Prostate gland (tissue), 2 donors: ENCODE data around the gene NUP210. TPM values are rescaled to one million over a fixed set of nuclear protein-coding genes. Genes with fewer than 3 reads are reported as not detected.

Experiments
- DNase-seq: peaks from one replicate; pipeline ENCODE4 v3.0.0-alpha.2; 2019; ENCODE audit warnings: low spot score
- H3K27ac ChIP-seq, 2 donors: fragments of 200-600 bp; sonication (generic); 2 replicates each; pipeline ENCODE4 v1.5.1; 2017 to 2019
- H3K27me3 ChIP-seq: fragments of 200-600 bp; sonication (generic); replicated peaks from 2 replicates; pipeline ENCODE4 v1.5.1; 2019; ENCODE audit not compliant: insufficient read depth
- H3K36me3 ChIP-seq, 2 donors: fragments of 200-600 bp; sonication (generic); 1 replicate in 1 of 2; 2 replicates in 1 of 2; pipeline versions ENCODE4 v1.5.1 to v1.8.1; 2017 to 2019
- H3K4me1 ChIP-seq: fragments of 200-600 bp; sonication (generic); replicated peaks from 2 replicates; pipeline ENCODE4 v1.5.1; 2019
- H3K4me3 ChIP-seq, 2 donors: fragments of 200-600 bp; sonication (generic); 2 replicates each; pipeline ENCODE4 v1.5.1; 2017 to 2019
- H3K9me3 ChIP-seq: fragments of 200-600 bp; sonication (generic); 2 replicates; pipeline ENCODE4 v1.5.1; 2017
- POLR2A ChIP-seq: fragments of 450-650 bp; IDR thresholded peaks from one replicate; pipeline ENCODE4 v1.6.1; 2016; ENCODE audit warnings: antibody characterized with exemption, mild to moderate bottlenecking
- POLR2AphosphoS5 ChIP-seq: sonication (generic); formaldehyde crosslinking; IDR thresholded peaks from one replicate; pipeline ENCODE4 v1.6.1; 2017; ENCODE audit warnings: antibody characterized with exemption
- WGBS: methylation state at CpG from one replicate; pipeline ENCODE4 v1.1.5; 2018; 5-methylcytosine and 5-hydroxymethylcytosine counted together
- intact Hi-C: fragments of 100-400 bp; cut with DNase I; formaldehyde crosslinking; loops from one replicate; pipeline ENCODE4 v1.14.2; 2022
- total RNA-seq, 2 donors: library from RNA; depleted of rRNA; stranded (reverse); fragments of >200 nt; gene quantifications; one replicate each; pipeline ENCODE4 v1.1.0, GENCODE V29; 2016
- TF ChIP-seq, protein P1 (sequence below), 4 experiments: fragments of 200-600 bp in 2 of 4; fragments of 450-650 bp in 2 of 4; sonication (generic) in 2 of 4; IDR thresholded peaks; 1 replicate in 3 of 4; 2 replicates in 1 of 4; pipeline ENCODE4 v1.5.1; 2016 to 2019; ENCODE audit warnings: antibody characterized with exemption in 4 of 4, mild to moderate bottlenecking in 2 of 4, moderate library complexity in 2 of 4

NUP210 gene
- total RNA-seq, 2 donors from 2014 or later, result 10.6 to 31.2 TPM

DNA sequence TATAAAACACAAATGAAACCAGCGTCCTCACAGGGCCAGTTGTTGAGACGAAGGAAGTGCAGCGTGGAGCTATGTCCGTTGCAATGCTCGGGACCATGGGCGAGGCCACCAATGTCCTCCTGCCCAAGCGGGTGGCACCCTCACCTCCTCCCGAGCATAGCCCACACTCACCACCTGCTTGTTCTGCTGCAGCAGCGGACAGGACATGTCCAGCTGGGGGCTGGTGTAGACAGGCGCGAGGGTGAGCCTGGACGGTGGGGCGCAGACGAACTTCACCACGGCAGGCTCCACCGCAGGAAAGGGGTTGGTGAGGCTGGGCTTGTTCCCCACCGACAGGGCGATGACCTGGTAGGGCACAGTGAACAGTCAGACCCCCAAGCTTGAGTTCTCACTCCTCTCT lies 62.1 kb downstream of the NUP210 start:
- H3K4me3 ChIP-seq, result no peak overlapping the region
- H3K27ac ChIP-seq, result no peak overlapping the region
- WGBS, result 92% methylated on average over 18 of the region's 18 CpGs
- TF ChIP-seq, protein P1, sequence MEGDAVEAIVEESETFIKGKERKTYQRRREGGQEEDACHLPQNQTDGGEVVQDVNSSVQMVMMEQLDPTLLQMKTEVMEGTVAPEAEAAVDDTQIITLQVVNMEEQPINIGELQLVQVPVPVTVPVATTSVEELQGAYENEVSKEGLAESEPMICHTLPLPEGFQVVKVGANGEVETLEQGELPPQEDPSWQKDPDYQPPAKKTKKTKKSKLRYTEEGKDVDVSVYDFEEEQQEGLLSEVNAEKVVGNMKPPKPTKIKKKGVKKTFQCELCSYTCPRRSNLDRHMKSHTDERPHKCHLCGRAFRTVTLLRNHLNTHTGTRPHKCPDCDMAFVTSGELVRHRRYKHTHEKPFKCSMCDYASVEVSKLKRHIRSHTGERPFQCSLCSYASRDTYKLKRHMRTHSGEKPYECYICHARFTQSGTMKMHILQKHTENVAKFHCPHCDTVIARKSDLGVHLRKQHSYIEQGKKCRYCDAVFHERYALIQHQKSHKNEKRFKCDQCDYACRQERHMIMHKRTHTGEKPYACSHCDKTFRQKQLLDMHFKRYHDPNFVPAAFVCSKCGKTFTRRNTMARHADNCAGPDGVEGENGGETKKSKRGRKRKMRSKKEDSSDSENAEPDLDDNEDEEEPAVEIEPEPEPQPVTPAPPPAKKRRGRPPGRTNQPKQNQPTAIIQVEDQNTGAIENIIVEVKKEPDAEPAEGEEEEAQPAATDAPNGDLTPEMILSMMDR (IDR thresholded peaks at IDR 0.05), result no peak
- peaks cover 0 to 4% of the 10 kb centered on the region in 2 donors for H3K36me3 ChIP-seq
- H3K4me1 ChIP-seq, result no peaks in the 10 kb centered on the region
- no peaks in the 10 kb centered on the region for H3K9me3 ChIP-seq
- intact Hi-C loops, result no loop called here
- no peak for DNase-seq
- no peaks in the 10 kb centered on the region for H3K27me3 ChIP-seq

DNA sequence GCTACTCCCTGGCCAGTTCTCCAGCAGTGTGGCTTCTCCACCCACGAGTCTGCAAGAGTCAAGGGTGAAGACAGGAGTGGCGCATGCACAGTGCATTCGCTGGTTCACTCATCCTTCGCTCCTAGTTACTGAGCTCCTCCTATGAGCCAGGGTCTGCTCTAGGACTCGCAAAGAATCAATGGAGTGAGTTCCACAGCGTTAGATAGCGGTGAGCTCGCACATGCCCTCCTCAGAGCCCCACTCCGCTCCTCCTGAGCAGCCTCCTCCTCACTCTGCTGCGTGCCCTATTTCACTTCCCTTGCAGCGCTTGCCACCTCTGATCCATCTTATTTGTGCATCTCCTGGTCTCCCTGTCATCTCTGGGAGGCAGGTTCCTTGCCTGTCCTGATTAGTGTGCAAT lies 63.0 kb downstream of the NUP210 start:
- Histone ChIP-seq H3K4me1 (no peaks in the 10 kb centered on the region), H3K9me3 (no peaks in the 10 kb centered on the region), H3K27ac (no peak overlapping the region), H3K36me3 (peaks cover 0 to 4% of the 10 kb centered on the region in 2 donors), H3K4me3 (no peak overlapping the region), H3K27me3 (no peaks in the 10 kb centered on the region)
- intact Hi-C loops, result no loop called here
- no peak for DNase-seq
- TF ChIP-seq, protein P1 (IDR thresholded peaks at IDR 0.05), result no peak
- TF ChIP-seq POLR2AphosphoS5 (no peak), POLR2A (no peak)
- WGBS, result 90% methylated on average over 11 of the region's 11 CpGs

DNA sequence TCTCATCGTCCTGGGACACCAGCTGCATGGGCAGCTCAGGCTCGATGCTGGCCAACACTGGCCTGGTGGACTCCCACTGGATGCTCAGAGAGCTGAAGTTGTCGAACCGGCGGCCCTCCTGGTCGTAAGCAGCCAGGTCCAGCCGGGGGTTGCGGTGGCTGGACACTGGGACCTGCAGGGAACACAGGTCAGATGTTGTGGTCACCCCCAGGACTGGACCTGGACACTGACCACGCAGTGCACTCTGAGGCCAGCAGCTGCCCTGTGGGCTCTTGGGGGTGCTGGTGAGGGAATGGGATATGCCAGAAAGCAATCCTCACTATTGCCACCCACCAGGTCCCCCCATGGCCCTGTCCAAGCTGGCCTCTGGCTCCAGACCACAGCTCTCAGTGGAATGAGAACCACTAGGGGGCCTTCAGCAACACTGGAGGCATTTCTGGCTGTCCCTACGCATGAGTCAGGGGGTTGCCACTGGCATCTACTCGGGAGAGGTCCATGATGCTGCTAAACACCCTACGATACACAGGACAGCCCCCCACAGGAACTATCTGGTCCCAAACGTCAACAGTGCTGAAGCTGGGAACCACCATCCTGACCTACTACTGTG lies 66.1 kb downstream of the NUP210 start:
- 79% methylated on average over 11 of the region's 13 CpGs for WGBS
- DNase-seq, result no peak
- TF ChIP-seq POLR2AphosphoS5 (no peak), POLR2A (no peak)
- TF ChIP-seq, protein P1 (IDR thresholded peaks at IDR 0.05), result no peak
- H3K36me3 ChIP-seq, result peaks cover 0 to 4% of the 10 kb centered on the region in 2 donors
- H3K27ac ChIP-seq, result no peak overlapping the region
- H3K4me3 ChIP-seq, result no peak overlapping the region
- intact Hi-C loops, result no loop called here
- no peaks in the 10 kb centered on the region for H3K4me1 ChIP-seq
- no peaks in the 10 kb centered on the region for H3K27me3 ChIP-seq
- no peaks in the 10 kb centered on the region for H3K9me3 ChIP-seq

DNA sequence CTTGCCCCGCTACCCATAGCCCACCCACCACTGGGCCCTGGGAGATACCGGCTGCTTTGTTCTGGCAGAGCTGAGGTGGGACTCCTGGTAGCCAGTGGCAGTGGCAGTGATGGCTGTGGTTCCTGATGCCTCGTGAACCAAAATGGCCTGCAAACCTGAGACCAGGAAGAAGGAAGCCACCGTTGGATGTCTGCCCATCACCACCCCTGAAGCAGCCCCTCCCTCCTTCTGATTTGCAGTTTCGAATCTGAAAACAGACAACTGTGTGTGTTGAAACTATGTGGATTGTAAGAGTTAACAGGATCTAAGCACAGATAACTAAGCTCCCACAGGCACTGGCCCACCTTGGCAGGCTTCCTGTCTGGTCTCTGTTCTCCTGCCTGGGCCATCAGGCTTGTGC lies 66.6 kb downstream of the NUP210 start:
- H3K36me3 ChIP-seq, result peaks cover 0 to 4% of the 10 kb centered on the region in 2 donors
- no peaks in the 10 kb centered on the region for H3K4me1 ChIP-seq
- TF ChIP-seq, protein P1 (IDR thresholded peaks at IDR 0.05), result no peak
- TF ChIP-seq POLR2A (no peak), POLR2AphosphoS5 (no peak)
- DNase-seq, result no peak
- no peaks in the 10 kb centered on the region for H3K27me3 ChIP-seq
- WGBS, result 75% methylated on average over 5 of the region's 5 CpGs
- no peaks in the 10 kb centered on the region for H3K9me3 ChIP-seq
- H3K27ac ChIP-seq, result no peak overlapping the region
- H3K4me3 ChIP-seq, result no peak overlapping the region
- intact Hi-C loops, result no loop called here

DNA sequence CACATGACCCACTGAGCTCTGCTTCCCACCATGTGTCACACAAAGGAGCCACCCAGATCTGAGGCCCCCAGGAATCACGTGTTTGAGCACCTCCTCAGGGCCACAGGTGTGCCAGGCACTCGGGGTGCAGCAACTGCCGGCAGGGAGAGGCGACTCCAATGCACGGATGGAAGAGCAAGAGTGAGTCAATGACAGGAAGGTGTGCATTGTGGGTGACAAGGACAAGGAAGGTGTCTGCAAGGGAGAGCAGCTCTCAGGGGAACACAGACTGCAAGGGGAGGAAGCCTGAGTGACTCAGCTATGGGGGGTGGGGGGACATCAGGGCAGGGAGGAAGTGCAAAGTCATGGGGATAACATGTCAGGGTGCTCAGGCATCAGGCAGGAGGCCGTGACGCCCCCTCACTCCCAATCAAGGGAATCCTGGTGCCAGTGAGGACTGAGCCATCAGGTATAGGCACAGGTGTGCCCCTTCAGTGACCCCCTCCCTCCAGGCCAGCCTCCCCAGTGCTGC lies 67.4 kb downstream of the NUP210 start:
- WGBS, result 75% methylated on average over 7 of the region's 7 CpGs
- no peak for DNase-seq
- Histone ChIP-seq H3K4me3 (no peak overlapping the region), H3K9me3 (no peaks in the 10 kb centered on the region), H3K27me3 (no peaks in the 10 kb centered on the region), H3K36me3 (no peaks in the 10 kb centered on the region), H3K4me1 (no peaks in the 10 kb centered on the region), H3K27ac (no peak overlapping the region)
- TF ChIP-seq POLR2AphosphoS5 (no peak), POLR2A (no peak)
- TF ChIP-seq, protein P1 (IDR thresholded peaks at IDR 0.05), result no peak
- intact Hi-C loops, result no loop called here
